GM12874 (cell line): ENCODE results near the gene SLAIN2.

Experiments used
- CTCF ChIP-seq: IDR thresholded peaks from 2 replicates; pipeline ENCODE4 v1.5.1; 2011; ENCODE audit warnings: low read depth, mild to moderate bottlenecking, control low read depth, low read length, moderate library complexity; ENCODE audit not compliant: insufficient read depth

SLAIN2 gene

GRCh38 chr4:48370260-48371134, 29.2 kb downstream of the SLAIN2 start:
- no peak for TF ChIP-seq CTCF

DNA sequence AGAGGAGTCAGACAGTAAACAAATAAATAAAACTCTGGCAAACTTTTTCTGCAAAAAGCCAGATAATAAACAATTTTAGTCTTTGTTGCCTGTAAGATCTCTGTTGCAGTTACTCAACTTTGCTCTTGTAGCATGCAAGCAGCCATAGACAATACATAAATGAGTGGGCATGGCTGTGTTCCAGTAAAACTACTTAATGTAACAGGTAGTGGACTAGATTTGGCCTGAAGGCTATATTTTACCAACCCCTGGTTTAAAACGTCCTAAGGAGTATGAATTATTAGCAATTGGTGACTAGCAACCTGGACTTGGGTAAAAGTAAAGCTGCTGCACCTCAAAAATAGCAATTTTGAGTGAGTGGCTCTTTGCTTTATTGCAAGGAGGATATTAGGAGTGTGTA, 30.9 kb downstream of the SLAIN2 start:
- TF ChIP-seq CTCF = no peak

DNA sequence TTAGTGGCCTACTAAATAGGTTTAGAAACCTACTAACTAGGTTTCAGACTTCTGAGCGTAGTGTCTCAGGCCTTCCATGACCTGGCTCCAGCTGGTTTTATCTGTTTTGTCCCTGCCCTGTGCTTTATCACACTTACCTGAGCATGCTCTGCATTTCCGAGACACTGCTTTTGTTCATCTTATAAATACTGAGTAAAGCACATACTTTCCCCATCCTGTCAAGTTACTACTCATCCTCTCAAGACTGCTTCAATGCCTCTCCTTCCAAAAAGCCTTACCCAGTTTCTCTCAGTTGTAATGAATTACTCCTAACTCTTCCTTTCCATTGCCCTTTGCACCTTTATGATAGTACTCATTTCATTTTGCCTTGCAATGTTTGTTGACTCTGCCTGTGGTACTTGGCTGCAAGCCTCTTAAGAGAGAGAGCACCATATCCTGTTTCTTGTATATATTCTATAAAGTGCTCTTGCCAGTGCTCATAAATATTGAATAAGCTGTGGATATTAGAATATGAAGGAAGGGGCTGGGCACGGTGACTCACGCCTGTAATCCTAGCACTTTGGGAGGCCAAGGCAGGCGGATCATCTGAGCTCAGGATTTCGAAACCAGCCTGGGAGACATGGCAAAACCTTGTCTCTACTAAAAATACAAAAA, 34.4 kb downstream of the SLAIN2 start:
- TF ChIP-seq CTCF = no peak

DNA sequence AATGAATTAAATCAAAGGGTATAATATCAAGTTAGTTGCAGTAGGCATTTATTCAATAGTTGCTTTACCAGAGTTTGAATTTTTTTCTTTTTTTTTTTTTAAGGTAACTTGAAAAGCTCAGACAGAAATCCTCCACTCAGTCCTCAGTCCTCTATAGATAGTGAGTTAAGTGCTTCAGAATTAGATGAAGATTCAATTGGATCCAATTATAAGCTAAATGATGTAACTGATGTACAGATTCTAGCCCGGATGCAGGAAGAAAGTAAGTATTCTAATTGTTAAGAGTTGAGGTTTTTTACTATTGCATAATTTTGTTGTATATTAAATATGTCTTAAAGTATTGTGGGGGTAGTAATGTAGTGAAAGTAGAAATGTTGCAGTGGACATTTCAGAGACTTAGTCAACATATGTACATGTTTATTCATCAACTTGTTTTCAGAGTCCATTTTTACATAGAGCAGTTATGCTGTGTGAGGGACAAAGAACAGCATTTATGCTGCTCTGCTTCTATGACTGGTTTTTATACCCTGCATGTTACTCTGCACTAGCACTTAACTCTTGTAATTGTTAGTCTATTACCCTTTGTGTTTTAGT, 38.4 kb downstream of the SLAIN2 start:
- no peak for TF ChIP-seq CTCF

DNA sequence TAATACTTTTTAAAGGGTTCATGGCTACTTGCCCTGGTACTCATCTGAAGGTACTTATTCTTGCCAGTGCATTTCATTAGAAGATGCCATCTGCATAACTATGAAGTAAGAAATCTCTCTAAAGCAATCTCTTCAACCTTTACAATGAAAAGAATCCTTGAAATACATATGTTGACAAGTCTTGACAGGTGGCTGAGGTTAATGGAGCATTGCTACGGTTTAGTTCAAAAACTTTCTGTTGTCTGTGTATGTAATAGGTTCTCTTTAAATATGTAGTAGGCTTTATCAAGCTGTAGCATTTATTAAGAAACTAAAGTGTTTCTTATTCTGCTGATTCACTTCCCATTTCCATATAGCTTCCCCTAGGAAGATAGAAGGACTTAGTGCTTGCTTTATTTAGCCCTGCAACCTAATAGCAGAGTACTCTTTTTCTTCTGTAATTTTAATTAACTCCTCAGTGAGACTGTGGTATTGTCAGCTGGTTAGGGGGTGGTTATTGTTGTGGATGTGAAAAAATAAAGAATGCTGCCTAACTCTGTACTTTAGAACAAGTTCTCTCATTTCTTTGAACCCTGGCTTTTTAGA, 39.3 kb downstream of the SLAIN2 start:
- no peak for TF ChIP-seq CTCF

DNA sequence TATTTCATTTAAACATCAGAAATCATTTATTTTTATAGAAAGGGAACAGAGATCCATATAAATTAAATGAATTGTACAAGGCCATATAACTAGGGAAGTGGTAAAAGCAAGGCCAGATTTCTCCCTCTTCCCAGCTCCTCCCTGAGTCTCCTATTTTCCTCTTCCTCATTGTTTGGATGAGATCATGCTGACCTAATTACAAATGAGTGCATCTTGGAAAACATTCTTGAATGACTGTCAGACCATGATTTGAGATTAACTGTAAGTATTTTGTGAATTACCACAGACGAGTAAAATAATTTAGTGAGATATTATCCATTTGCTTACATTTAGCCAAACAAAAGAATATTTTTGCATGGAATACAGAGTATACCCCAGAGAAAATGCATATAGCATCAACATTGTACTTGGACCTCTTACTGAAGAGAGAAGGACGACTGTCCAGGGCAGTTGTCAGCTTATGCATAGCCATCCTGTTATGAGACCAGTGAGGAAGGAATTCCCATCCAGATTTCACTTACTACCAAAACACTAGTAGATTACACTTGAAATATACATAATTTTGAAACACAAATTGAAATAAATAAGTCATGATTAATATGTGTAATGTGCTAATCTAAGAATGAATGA, 47.3 kb downstream of the SLAIN2 start:
- TF ChIP-seq CTCF = no peak

- no peak for TF ChIP-seq CTCF
Observed at GRCh38 chr4:48396043-48396442, 54.7 kb downstream of the SLAIN2 start.
